Gastrocnemius medialis (tissue), 4 donors: Measurements from ENCODE around the gene NLGN4X. TPM values are rescaled to one million over a fixed set of nuclear protein-coding genes. Genes with fewer than 3 reads are reported as not detected.

Source experiments
- ATAC-seq, 2 donors: fragments of 150-250 bp; one replicate each; pipeline ENCODE4 v1.9.1; 2016
- DNase-seq, 2 donors: peaks; one replicate each; pipeline ENCODE4 v3.0.0-alpha.2; 2019
- H3K27ac ChIP-seq, 4 donors: fragments of 200-600 bp; sonication (generic); 1 replicate in 1 of 4; 2 replicates in 3 of 4; pipeline ENCODE4 v1.5.1; 2016 to 2018; ENCODE audit warnings: mild to moderate bottlenecking in 2 of 4, moderate library complexity in 1 of 4
- H3K27me3 ChIP-seq, 3 donors: fragments of 200-600 bp; sonication (generic) in 2 of 3; 1 replicate in 1 of 3; 2 replicates in 2 of 3; pipeline versions ENCODE4 v1.5.1 to v1.6.0; 2016 to 2019; ENCODE audit warnings: mild to moderate bottlenecking in 1 of 3, moderate library complexity in 1 of 3
- H3K36me3 ChIP-seq, 2 donors: fragments of 200-600 bp; sonication (generic) in 1 of 2; one replicate each; pipeline ENCODE4 v1.5.1; 2017 to 2018
- H3K4me1 ChIP-seq, 2 donors: fragments of 200-600 bp; sonication (generic) in 1 of 2; one replicate each; pipeline ENCODE4 v1.5.1; 2016 to 2017; ENCODE audit warnings: mild to moderate bottlenecking in 2 of 2
- H3K4me3 ChIP-seq, 4 donors: fragments of 200-600 bp; sonication (generic) in 3 of 4; 1 replicate in 1 of 4; 2 replicates in 3 of 4; pipeline ENCODE4 v1.5.1; 2016 to 2019; ENCODE audit warnings: mild to moderate bottlenecking in 2 of 4
- H3K9me3 ChIP-seq, 3 donors: fragments of 200-600 bp; sonication (generic) in 2 of 3; 1 replicate in 1 of 3; 2 replicates in 2 of 3; pipeline ENCODE4 v1.5.1; 2016 to 2019
- CTCF ChIP-seq, 5 experiments: fragments of 450-650 bp in 3 of 5; fragments of 200-600 bp in 2 of 5; sonication (generic) in 2 of 5; IDR thresholded peaks in 4 of 5; conservative IDR thresholded peaks in 1 of 5; 1 replicate in 4 of 5; 2 replicates in 1 of 5; pipeline ENCODE4 v1.5.1; 2016 to 2019; ENCODE audit warnings: antibody characterized with exemption in 5 of 5, mild to moderate bottlenecking in 3 of 5, moderate library complexity in 3 of 5
- POLR2A ChIP-seq, 2 donors: fragments of 450-650 bp; IDR thresholded peaks; one replicate each; pipeline ENCODE4 v1.6.1; 2017; ENCODE audit warnings: antibody characterized with exemption in 2 of 2, mild to moderate bottlenecking in 2 of 2, moderate library complexity in 2 of 2
- in situ Hi-C, 4 donors: fragments of 200-750 bp; cut with MboI; loops; one replicate each; pipeline versions ENCODE4 v1.15.0 to v1.8.0; 2017; ENCODE audit warnings: low sequenced_read_pairs in 4 of 4
- intact Hi-C: fragments of 100-400 bp; cut with DNase I; formaldehyde crosslinking; loops from one replicate; pipeline ENCODE4 v1.15.1; 2023; ENCODE audit warnings: low total_unique reads
- total RNA-seq, 4 donors: library from RNA; depleted of rRNA; stranded (reverse); fragments of >200 nt; gene quantifications; one replicate each; pipeline versions ENCODE4 v1.1.0 to v1.2.3, GENCODE V29; 2016

Gene NLGN4X
- total RNA-seq, 4 donors from 2014 or later, result 0.31 to 0.52 (median 0.47) TPM

- Histone ChIP-seq H3K27me3 (no peaks in the 10 kb centered on the region), H3K27ac (no peak overlapping the region), H3K9me3 (no peaks in the 10 kb centered on the region), H3K4me3 (no peak overlapping the region), H3K4me1 (no peaks in the 10 kb centered on the region), H3K36me3 (no peaks in the 10 kb centered on the region)
- TF ChIP-seq POLR2A (IDR thresholded peaks at IDR 0.05) (no peak), CTCF (IDR thresholded peaks at IDR 0.05 in 4 of 5, conservative IDR thresholded peaks at IDR 0.05 in 1 of 5) (no peak)
- in situ Hi-C loops, result no loop called here
- intact Hi-C loops, result no loop called here
- ATAC-seq, result no peak
- DNase-seq, result no peak
Observed at GRCh38 chrX:5852941-5853340, 375.7 kb downstream of the NLGN4X start.

DNA sequence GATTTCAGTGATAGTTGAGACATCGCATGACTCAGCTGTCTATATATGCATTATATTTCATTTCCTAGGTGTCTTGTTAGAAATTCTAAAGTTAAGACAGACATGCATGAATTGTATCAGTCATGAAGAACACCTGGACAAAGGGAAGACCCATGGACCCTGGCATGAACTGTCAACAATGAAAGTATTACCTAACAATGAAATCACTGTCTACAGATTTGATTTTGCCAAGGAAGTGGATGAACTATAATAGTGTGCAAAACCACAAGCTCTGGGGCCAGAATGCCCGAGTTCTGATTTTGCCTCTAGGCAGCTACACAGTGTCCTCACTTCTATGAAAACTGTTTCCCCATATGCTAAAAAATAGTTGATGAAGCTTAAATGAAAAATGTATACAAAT is 386.1 kb downstream of the NLGN4X start:
- intact Hi-C loops, result no loop called here
- ATAC-seq (no peak), DNase-seq (no peak)
- Histone ChIP-seq H3K27ac (no peak overlapping the region), H3K4me1 (no peaks in the 10 kb centered on the region), H3K27me3 (no peaks in the 10 kb centered on the region), H3K9me3 (peaks cover 0 to 4% (median 0%) of the 10 kb centered on the region in 3 donors), H3K36me3 (no peaks in the 10 kb centered on the region), H3K4me3 (no peak overlapping the region)
- TF ChIP-seq POLR2A (IDR thresholded peaks at IDR 0.05), result no peak
- no peak for TF ChIP-seq CTCF (IDR thresholded peaks at IDR 0.05 in 4 of 5, conservative IDR thresholded peaks at IDR 0.05 in 1 of 5)
- in situ Hi-C loops, result no loop called here
